HG02943 (cell line): ENCODE results near the gene RAB21.
"Not testable (repeated sequence)": the region's sequence is repeated elsewhere in the genome, so short reads cannot be mapped to it uniquely, and the experiment has no call there.

Experiments used
- ATAC-seq: cut with Tn5 transposase; IDR thresholded peaks from one replicate; pipeline ENCODE4 v1.9.1; 2021; ENCODE audit warnings: mild to moderate bottlenecking, low read depth, moderate library complexity; ENCODE audit not compliant: unreplicated experiment

RAB21 gene

DNA sequence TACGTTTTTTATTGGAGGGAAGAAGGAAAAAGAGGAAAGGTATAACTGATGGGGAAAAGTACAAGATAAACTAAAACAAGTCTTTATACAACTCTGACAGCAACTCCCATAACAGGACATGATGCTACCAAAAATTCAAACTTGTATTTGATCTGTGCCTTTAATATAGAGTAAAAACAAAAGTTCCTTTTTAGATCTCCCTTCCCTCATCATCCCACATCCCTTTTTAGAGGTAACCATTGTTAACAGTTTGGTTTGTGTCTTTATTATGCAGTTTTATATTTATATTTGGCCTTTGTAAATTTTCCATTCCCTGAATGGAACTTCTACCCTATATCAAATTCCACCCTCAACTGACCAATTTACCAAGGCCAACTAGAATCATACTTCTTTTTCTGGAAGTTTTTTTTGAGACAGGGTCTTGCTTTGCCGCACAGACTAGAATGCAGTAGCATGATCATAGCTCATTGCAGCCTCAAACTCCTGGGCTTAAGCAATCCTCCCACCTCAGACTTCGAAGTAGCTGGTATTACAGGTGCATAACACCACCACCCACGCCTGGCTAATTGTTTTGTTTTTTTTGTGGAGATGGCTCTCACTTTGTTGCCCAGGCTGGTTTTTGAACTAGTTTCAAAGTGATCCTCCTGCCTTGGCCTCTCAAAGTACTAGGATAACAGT, 36.9 kb downstream of the RAB21 start:
- no peak for ATAC-seq

GRCh38 chr12:71792599-71792998, 37.9 kb downstream of the RAB21 start:
- no peak for ATAC-seq

DNA sequence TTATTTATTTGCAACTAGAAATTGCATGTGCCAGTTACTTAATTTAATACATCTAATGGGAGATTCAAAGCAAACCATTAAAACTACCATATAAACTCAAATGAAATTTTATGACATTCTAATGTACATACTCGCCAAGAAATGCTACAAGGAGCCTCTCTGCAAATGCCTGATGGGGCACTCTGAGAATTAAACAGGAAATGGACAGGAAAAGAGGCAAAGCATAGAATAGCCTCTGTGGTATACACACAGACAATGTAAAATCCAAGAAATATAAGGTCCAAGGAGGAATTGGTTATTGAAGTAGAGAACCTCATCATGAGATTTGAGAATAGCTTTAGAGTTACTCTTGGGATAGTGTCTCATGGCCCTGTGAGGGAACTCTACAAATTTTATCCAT, 41.2 kb downstream of the RAB21 start:
- no peak for ATAC-seq

GRCh38 chr12:71797531-71797930, 42.9 kb downstream of the RAB21 start:
- ATAC-seq: no peak

DNA sequence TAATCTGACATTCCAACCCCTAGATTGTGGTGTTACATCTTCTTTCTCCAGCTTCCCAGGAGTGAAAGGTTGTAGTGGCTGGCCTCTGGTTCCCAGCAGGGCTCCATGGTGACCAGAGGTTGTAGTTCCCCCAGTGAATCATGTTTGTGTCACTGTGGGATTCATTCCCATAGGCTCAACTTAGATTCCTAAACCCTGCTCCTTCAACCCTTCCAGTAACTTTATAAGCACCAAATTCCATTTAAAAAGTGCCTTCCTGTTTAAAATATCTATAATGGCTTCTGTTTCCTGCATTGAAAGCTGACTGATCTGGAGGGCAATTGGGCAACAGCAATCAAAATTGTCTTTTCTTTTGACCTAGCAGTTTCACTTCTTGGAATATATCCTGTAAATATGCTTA, 44.4 kb downstream of the RAB21 start:
- no peak for ATAC-seq

GRCh38 chr12:71800177-71800576, 45.5 kb downstream of the RAB21 start:
- ATAC-seq: no peak

GRCh38 chr12:71804505-71804904, 49.8 kb downstream of the RAB21 start:
- no peak for ATAC-seq

- ATAC-seq: no peak
These were observed 56.3 kb downstream of the RAB21 start for GRCh38 chr12:71810921-71811320.

DNA sequence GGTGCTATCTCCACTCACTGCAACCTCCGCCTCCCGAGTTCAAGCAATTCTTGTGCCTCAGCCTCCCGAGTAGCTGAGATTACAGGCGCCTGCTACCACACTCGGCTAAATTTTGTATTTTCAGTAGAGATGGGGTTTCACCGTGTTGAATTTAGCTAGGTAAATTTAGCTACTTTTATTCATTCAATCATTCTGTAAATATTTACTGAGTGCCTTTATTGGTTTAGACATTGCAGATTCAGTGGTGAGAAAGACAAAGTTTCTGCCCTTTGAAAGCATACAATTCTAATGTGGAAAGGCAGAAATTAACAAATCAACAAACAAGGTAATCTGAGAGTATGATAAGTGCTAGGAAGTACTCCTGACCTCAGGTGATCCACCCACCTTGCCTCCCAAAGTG, 60.6 kb downstream of the RAB21 start:
- not testable (repeated sequence) for ATAC-seq

DNA sequence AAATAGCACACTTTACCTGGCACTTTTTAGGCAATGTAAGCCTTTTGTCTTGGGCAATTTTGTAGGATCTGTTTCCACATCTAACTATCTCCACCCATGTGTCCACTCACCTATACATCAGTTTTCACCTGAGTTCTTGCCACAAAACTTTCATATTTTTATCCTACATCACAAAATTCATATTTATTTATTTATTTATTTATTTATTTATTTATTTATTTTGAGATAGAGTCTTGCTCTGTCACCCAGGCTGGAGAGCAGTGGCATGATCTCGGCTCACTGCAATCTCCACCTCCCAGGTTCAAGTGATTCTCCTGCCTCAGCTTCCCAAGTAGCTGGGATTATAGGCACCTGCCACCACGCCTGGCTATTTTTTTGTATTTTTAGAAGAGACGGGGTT, 67.4 kb downstream of the RAB21 start:
- not testable (repeated sequence) for ATAC-seq

DNA sequence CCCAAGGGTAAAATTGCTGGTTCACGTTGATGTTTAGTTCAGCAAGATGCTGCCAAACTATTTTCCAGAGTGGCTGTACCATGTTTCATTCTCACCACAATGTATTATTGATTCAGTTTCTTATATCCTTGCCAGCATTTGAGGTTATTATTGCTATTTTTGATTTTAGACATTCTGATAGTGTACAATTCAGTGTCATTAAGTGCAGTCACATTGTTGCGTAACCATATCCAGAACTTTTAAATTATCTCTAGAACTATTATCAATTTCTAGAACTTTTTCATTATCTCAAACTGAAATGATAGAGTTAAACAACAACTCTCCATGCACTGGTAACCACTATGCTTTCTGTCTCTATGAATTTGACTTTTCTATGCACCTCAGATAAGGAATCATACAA, 74.2 kb downstream of the RAB21 start:
- ATAC-seq: no peak

- ATAC-seq: no peak
These were observed 82.7 kb downstream of the RAB21 start for GRCh38 chr12:71837356-71837755.

DNA sequence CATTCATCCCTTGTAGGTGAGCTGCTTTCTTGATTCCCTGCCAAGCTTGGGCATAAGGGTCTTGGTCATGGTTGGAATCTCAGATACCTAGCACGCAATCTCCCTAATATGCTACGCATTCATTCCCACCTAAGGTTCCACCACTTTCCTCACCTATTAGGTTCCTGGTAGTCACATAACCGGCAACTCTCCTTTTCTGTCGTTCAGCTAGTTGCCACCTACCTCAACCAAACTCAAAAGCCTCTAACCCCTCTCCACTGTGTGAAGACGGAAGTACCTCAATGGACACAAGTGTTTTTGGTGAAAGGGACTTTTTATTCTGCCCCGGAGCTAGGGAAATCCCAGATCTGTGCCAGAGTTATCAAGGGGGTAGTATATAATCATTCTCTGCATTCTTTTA, 83.6 kb downstream of the RAB21 start:
- no peak for ATAC-seq

DNA sequence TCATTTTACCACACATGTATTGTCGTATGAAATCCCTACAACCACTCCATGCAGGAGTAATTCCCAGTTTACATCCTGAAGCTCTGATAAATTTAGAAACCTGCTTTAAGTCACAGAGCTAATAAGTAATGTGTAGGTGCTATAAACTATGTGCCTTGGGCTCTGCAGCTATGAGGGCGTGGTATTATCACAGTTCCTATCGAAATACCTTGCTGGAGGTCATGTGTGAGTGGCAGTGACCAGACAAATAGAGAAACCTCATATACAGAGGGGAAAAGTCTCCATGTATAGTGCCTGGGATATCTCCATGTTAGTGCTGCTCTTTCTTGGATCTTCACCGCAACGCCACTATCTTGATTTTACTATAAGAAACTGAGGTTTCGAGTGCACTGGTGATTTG, 84.0 kb downstream of the RAB21 start:
- ATAC-seq: no peak

GRCh38 chr12:71840231-71840847, 85.7 kb downstream of the RAB21 start:
- no peak for ATAC-seq

- ATAC-seq: no peak
These were observed 91.8 kb downstream of the RAB21 start for GRCh38 chr12:71846322-71846940.

DNA sequence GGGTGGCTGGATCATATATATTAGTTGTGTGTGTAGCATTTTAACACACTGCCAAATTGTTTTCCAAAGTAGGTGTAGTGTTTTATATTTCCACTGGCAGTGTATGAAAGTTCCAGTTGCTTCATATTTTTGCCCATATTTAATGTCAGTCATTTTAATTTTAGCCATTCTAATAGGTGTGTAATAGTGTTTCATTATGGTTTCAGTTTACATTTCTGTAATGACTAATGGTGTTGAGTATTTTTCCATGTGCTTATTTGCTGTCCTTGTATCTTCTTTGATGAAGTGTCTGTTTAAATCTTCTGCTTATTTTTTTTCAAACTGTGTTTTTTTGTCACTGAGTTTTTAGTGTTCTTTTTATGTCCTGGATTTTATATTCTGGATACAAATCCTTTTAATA, 93.5 kb downstream of the RAB21 start:
- ATAC-seq: no peak

DNA sequence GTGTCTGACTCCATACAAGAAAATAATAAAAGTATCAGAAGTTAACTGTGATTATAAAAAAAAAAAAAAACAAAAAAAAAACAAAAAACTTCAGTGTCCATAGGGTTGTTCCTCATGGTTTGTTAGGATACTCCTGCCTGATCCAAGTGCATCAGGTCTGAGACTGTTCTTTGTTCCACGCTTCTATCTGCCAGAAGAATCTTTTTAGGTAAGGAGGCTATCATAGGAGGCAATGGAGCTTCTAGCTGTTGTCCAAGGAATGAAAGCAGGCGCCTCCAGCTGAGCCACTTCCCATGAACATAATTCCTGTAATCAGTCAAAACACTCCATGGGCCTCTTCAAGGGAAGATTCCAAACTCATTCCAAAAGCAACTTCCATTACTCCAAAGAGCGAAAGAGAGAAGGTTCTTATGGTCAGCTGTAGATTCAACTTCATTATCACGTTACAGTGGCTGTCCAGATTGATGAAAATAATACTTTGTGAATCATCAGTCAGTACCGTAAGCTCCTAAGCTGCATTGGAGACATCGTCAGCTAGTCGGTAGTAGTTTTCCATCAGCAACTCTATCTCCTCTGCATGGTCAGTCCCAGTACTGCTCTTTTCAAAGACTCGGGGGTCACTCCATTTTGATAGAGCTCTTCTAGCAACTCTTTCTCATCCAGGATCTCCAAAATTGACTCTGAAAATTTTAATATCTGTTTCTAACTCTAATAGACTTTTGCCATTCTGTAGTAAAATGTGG, 94.6 kb downstream of the RAB21 start:
- ATAC-seq: no peak
